HG02763 (cell line): Measurements from ENCODE around the gene CPTP.

ENCODE experiments used
- ATAC-seq: cut with Tn5 transposase; IDR thresholded peaks from one replicate; pipeline ENCODE4 v1.9.1; 2021; ENCODE audit warnings: mild to moderate bottlenecking, moderate library complexity; ENCODE audit not compliant: unreplicated experiment

Gene CPTP

GRCh38 chr1:1317420-1317819 is 7.2 kb upstream of the CPTP start:
- ATAC-seq: no peak

DNA sequence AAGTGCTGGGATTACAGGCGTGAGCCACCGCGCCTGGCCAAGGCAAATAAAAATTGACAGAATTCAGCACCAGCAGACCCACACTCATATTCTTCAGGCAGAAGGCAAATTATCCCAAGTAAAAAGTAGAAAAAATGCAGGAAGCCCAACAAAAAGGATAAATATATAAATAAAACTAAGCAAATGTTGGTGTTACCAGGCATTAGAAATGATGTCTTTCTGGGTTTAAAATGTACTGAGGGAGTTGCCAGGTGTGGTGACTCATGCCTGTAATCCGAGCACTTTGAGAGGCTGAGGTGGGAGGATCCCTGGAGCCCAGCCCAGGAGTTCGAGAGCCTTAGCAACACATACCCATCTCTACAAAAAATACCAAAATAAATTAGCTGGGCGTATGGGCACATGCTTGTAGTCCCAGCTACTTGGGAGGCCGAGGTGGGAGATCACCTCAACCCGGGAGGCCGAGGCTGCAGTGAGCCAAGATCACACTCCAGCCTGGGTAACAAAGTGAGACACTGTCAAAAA is 6.4 kb upstream of the CPTP start:
- no peak for ATAC-seq

GRCh38 chr1:1318777-1319645 is 5.6 kb upstream of the CPTP start:
- no peak for ATAC-seq

DNA sequence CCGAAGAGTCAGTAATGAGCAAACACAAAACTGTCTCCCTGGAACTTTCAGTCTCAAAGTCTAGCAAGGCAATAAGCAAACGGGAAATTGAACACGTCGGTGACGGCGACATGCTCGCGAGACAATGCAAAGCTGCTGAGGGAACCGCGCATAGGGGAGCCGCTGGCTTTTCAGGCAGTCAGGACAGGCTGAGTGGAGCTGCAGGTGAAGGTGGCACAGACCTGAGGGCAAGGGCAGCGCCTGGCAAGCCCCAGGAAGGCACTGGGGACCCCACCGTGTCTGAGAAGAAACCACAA is 5.0 kb upstream of the CPTP start:
- no peak for ATAC-seq

- no peak for ATAC-seq
Observed at GRCh38 chr1:1320666-1321448, 3.7 kb upstream of the CPTP start.

DNA sequence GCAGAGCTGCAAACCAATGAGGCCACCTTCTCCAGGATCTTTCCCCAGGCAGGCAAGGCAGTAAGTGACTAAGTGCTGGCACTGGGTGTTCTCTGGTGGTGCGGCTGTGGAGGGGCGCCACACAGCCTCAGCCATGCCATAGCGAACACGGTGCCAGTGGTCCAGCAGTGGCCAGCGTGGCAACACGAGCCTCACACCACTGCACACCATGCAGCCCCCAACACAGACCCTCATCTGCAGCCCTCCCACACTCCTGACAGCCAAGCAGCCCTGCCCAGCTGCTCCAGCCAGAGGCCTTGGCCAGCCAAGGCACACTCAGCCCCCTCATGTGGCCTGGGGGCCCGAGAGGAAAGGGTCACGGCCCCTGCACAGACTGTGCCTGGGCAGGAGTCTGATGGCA is 3.1 kb upstream of the CPTP start:
- ATAC-seq: no peak

DNA sequence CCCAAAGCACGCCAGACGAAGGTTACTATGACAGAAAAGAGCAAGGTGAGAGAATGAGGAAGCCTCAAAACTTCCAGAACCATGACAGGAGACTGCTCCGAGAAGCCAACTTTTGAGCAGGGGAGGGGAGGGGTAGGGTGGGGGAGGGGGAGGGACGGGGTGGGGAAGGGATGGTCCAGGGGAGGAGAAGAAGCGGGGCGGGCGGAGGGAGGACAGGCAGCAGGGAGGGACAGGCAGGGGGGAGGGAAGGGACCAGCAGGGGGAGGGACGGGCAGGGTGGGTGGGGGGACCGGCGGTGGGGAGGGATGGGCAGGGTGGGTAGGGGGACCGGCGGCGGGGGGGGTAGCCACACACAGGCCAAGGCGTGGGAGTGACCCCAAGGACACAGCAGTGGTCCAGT is 2.2 kb upstream of the CPTP start:
- no peak for ATAC-seq

- no peak for ATAC-seq
Observed at GRCh38 chr1:1322952-1323351, 1.6 kb upstream of the CPTP start.

GRCh38 chr1:1324084-1324523 is 498 bp upstream of the CPTP start:
- no peak for ATAC-seq

- ATAC-seq: no peak
Observed at GRCh38 chr1:1325288-1326074, 879 bp downstream of the CPTP start.

DNA sequence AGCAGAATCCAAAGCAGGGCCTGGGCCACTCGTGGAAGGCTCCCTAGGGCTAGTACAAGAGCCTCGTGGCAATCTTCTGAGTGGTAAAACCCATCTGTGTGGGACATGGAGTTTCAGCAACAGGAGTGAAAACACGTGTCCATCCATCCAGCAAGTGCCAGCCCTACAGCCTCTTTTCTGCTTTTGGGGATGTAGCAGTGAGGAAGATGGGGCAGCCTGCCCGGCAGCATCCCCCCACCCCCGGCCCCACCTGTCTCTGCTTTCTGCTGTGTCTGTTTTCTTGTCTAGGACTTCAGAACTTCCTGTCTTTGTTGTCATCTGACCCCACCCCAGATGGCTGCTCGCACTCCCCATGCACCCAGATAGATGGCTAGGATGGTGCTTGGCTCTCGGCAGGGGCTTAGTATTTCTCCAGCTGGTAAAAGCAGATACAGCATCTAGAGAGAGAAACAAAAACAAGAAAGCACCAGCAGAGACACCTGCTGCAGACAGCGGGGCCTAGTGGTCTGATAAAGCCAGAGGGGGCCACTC is 1.5 kb downstream of the CPTP start:
- ATAC-seq: no peak

- no peak for ATAC-seq
Observed at GRCh38 chr1:1327291-1327690, 2.7 kb downstream of the CPTP start.

DNA sequence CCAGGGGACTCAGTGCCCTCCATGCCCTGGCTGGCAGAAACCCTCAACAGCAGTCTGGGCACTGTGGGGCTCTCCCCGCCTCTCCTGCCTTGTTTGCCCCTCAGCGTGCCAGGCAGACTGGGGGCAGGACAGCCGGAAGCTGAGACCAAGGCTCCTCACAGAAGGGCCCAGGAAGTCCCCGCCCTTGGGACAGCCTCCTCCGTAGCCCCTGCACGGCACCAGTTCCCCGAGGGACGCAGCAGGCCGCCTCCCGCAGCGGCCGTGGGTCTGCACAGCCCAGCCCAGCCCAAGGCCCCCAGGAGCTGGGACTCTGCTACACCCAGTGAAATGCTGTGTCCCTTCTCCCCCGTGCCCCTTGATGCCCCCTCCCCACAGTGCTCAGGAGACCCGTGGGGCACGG is 3.7 kb downstream of the CPTP start:
- ATAC-seq: no peak

DNA sequence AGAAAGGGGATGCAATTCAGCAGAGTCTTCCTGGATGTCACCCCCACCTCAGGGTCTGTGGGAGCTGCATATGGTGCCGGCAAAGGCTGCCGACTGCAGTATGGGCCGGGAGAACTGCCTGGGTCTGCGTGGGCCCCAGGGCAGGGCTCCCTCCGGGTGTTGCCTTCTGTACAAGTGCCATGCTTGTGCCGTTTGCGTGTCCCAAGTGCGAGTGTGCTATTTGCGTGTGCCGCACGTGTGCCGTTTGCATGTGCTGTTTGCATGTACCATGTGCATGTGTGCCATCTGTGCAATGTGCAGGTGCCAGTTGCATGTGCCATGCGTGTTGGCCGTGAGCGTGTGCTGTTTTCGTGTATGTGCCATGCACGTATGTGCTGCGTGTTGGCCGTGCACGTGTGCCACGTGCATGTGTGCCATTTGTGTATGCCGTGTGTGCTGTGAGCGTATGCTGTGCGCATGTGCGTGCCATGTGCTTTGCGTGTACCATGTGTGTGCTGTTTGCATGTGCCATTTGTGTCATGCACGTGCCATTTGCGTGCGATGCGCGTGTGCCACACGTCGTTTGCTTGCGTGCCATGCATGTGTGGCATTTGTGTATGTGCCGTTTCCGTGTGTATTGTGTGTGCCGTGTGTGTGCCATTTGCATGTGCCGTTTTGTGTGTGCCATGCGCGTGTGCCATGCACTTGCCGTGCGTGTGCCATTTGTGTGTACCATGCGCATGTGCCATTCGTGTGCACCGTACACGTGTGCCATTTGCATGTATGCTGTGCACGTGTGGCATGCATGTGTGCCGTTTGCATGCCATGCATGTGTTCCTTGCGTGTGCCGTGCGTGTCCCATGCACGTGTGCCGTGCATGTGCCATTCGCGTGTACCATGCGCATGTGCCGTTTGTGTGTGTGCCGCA is 5.0 kb downstream of the CPTP start:
- ATAC-seq: no peak

DNA sequence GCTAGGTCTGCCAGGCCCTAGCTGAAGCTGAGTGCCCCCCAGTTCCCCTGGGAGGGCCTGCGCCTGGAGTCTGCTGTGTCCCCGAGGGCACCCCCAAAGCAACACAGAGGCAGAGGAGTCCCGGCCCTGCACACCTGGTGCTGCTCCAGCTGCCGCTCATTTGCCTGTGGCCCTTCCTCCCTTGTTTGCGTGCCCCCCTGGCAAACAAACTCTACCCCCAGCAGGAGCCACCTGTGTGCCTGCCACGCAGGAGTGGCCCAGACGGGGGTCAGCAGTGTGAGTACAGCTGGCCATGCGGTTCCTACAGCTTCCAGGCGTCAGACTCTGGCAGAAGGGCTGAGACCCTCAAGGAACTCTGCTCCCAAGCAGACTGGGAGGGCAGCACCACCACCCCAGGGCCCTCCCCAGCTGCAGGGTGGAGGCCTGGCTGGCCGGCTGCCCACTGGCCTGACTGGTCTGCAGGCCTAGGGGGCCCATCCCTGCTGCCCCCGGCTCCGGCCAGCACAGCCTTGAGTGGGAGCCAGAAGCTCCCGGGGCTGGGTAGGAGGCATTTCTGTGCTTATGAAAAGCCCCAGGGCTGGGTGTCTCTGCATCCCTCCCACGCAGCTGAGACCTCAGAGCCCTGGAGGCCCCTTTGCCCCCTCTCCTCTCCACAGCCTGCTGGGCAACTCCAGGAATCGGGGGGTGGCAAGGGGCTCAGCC is 5.9 kb downstream of the CPTP start:
- no peak for ATAC-seq

- no peak for ATAC-seq
Observed at GRCh38 chr1:1331068-1331965, 6.7 kb downstream of the CPTP start, which contains the start of gene TAS1R3. TAS1R3 (plus strand) TSS chr1:1331280; CDS start chr1:1331346, 66 bp downstream.

DNA sequence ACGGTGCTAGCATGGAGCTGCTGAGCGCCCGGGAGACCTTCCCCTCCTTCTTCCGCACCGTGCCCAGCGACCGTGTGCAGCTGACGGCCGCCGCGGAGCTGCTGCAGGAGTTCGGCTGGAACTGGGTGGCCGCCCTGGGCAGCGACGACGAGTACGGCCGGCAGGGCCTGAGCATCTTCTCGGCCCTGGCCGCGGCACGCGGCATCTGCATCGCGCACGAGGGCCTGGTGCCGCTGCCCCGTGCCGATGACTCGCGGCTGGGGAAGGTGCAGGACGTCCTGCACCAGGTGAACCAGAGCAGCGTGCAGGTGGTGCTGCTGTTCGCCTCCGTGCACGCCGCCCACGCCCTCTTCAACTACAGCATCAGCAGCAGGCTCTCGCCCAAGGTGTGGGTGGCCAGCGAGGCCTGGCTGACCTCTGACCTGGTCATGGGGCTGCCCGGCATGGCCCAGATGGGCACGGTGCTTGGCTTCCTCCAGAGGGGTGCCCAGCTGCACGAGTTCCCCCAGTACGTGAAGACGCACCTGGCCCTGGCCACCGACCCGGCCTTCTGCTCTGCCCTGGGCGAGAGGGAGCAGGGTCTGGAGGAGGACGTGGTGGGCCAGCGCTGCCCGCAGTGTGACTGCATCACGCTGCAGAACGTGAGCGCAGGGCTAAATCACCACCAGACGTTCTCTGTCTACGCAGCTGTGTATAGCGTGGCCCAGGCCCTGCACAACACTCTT is 7.6 kb downstream of the CPTP start:
- no peak for ATAC-seq
